ENCODE results near the gene TEX12. TPM values are rescaled to one million over a fixed set of nuclear protein-coding genes. Genes with fewer than 3 reads are reported as not detected.
"Not testable (repeated sequence)": the region's sequence is repeated elsewhere in the genome, so short reads cannot be mapped to it uniquely, and the experiment has no call there.

The TEX12 gene
- total RNA-seq, 4 donors from 2014 or later = 1.3 to 1.7 TPM; not detected in 2

DNA sequence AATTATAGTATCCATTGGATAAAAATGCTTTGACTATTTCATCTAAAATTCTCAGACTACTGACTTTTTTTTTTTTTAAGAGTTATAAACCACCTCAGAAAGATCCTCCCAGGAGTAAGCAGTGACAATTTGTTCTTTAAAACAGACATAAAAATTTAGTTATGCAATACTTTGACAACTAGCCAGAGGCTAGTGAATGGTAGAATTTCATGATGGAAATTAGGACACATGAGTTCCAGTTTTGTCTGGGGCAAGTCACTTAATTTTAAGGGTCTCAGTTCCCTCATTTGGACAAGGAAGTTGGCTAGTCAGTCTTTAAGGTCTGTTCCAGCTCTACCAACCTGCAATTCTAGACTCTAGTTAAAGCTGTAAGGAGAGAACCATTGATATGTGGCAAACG, 6.2 kb upstream of the TEX12 start:
- no peak for DNase-seq
- TF ChIP-seq, protein P1, sequence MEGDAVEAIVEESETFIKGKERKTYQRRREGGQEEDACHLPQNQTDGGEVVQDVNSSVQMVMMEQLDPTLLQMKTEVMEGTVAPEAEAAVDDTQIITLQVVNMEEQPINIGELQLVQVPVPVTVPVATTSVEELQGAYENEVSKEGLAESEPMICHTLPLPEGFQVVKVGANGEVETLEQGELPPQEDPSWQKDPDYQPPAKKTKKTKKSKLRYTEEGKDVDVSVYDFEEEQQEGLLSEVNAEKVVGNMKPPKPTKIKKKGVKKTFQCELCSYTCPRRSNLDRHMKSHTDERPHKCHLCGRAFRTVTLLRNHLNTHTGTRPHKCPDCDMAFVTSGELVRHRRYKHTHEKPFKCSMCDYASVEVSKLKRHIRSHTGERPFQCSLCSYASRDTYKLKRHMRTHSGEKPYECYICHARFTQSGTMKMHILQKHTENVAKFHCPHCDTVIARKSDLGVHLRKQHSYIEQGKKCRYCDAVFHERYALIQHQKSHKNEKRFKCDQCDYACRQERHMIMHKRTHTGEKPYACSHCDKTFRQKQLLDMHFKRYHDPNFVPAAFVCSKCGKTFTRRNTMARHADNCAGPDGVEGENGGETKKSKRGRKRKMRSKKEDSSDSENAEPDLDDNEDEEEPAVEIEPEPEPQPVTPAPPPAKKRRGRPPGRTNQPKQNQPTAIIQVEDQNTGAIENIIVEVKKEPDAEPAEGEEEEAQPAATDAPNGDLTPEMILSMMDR (IDR thresholded peaks at IDR 0.05) = no peak
- no peak for TF ChIP-seq POLR2A (IDR thresholded peaks at IDR 0.05)
- no peaks in the 10 kb centered on the region for H3K9me3 ChIP-seq
- no peak overlapping the region for H3K27ac ChIP-seq
- H3K27me3 ChIP-seq = no peaks in the 10 kb centered on the region
- intact Hi-C loops (cut with DNase I; ENCODE audit: low total_unique reads) = no loop called here
- no peaks in the 10 kb centered on the region for H3K36me3 ChIP-seq
- H3K4me3 ChIP-seq = no peak overlapping the region
- no peaks in the 10 kb centered on the region for H3K4me1 ChIP-seq

DNA sequence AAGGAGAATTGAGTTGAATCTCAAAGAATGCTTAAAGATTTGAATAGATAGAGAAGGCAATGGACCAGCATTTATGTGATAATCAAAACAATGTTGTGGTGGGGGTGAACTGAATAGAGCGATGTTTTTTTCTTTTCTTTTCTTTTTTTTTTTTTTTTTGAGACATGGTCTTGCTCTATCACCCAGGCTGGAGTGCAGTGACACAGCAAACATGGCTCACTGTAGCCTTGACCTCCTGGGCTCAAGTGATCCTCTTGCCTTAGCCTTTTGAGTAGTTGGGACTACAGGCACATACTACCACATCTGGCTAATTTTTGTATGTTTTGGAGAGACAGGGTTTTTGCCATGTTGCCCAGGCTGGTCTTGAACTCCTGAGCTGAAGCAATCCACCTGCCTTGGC, 5.0 kb upstream of the TEX12 start:
- H3K27ac ChIP-seq; intact Hi-C loops (cut with DNase I; ENCODE audit: low total_unique reads); DNase-seq; H3K9me3 ChIP-seq; H3K4me3 ChIP-seq; H3K36me3 ChIP-seq; H3K27me3 ChIP-seq; H3K4me1 ChIP-seq: not testable (repeated sequence)

DNA sequence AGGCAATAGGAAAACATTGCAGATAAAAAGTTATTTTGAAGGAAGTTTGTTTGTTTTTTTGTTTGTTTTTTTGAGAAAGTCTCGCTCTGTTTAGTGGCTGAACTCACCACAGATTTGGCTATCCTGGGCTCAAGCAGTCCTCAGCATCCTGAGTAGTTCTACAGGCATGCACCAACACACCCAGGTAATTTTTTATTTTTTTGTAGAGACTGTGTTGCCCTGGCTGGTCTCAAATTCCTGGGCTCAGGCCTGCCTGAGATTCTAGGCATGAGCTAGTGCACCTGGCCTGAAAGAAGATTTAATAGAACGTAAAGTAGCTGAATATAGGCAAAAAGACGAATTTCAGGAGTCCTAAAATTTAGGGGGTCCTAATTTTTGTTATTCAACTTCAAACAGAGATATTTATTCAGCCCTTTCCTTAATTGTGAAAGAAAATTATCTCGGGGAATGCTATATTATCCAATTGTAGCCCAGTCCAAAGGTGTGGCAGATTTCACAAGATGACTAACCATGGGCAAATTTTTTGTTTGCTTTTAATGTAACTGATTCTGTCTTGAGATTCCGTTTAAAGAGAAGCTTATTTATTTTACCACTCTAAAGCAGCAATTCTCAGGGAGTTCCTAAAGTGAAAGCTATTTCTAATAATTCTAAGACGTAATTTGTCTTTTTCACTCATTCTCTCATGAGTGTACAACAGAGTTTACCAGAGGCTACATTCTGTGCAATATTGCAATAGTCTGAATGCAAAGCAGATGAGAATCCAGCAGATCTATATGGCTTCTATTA, 4.2 kb upstream of the TEX12 start:
- H3K4me1 ChIP-seq = no peaks in the 10 kb centered on the region
- H3K27me3 ChIP-seq = no peaks in the 10 kb centered on the region
- H3K27ac ChIP-seq = no peak overlapping the region
- H3K9me3 ChIP-seq = no peaks in the 10 kb centered on the region
- no peak for DNase-seq
- no peak for TF ChIP-seq POLR2A (IDR thresholded peaks at IDR 0.05)
- TF ChIP-seq, protein P1 (IDR thresholded peaks at IDR 0.05) = no peak
- intact Hi-C loops (cut with DNase I; ENCODE audit: low total_unique reads) = no loop called here
- no peaks in the 10 kb centered on the region for H3K36me3 ChIP-seq
- H3K4me3 ChIP-seq = no peak overlapping the region

DNA sequence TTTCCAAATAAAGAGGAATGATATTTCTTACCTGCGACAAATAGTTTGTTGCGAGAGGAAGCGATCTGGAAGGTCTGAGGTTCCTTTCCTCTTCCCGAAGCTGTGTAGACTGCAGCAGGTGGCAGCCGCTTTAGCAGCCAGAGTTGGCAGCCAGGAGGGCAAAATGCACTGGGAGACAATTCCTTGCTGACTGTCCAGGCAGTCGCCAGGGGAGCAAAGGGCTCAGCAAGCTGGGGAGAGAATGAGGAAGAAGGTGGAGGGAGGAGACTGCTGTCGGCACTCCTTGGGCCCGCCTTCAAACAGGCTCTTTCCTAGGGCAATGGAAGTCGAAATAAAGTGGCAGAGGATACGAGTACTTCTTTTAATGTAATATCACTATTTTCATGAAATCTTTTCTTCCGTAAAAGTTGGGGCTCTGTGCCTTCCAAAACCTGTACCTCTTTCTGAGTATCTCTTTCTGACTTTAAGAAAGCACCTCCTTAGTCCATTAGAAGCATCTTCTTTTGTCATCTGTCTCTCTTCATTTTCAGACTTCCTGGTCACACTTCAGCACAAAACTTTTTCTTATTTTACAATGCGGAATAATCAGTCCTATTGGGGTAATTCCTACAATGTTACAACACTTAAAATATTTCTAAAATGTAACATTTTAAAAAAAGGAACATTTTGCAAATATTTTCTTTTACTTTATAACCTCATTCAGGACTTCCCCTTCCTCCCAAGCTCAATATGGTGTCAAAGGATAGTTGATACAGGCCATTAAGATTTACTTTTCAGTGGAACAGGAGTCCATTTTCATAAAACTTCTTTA, 3.1 kb upstream of the TEX12 start, which contains the start of gene IL18:
Gene IL18 (minus strand): TSS at position 220 of the 811 bp plus-strand sequence. CDS start 9,041 bp downstream, outside the sequence.
- TF ChIP-seq, protein P1 (IDR thresholded peaks at IDR 0.05) = no peak
- no peak for TF ChIP-seq POLR2A (IDR thresholded peaks at IDR 0.05)
- no peak within 1 kb of the TSS for H3K4me3 ChIP-seq
- H3K4me1 ChIP-seq = no peaks in the 10 kb centered on the region
- no peaks in the 10 kb centered on the region for H3K36me3 ChIP-seq
- no peak within 1 kb of the TSS for H3K27ac ChIP-seq
- intact Hi-C loops (cut with DNase I; ENCODE audit: low total_unique reads) = no loop called here
- DNase-seq = no peak
- no peaks in the 10 kb centered on the region for H3K9me3 ChIP-seq
- H3K27me3 ChIP-seq = no peaks in the 10 kb centered on the region

DNA sequence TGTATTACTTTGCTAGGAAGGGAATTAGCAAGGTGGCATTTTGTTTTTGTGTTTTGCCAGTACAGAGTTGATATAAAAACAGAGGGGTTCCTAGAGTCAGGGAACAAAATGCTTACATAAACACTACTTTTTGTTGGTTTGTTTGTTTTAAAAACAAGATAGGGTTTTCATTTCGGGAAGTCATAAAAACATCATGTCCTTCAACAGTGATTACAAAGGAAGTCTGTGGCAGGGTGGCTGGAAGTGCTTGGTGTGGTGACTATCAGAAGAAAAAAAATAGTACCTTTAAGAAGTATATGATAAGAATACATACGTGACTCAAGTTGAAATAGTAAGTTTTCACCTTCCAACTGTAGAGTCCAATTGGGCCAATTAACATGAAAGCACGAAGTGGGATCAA, 2.1 kb upstream of the TEX12 start:
- Histone ChIP-seq H3K27ac (no peak overlapping the region), H3K4me1 (no peaks in the 10 kb centered on the region), H3K36me3 (no peaks in the 10 kb centered on the region), H3K4me3 (no peak overlapping the region), H3K9me3 (no peaks in the 10 kb centered on the region), H3K27me3 (no peaks in the 10 kb centered on the region)
- DNase-seq = no peak
- TF ChIP-seq POLR2A (IDR thresholded peaks at IDR 0.05) = no peak
- TF ChIP-seq, protein P1 (IDR thresholded peaks at IDR 0.05) = no peak
- intact Hi-C loops (cut with DNase I; ENCODE audit: low total_unique reads) = no loop called here

Data from uterus (tissue), 4 donors.